Measurements from ENCODE around the gene SCYGR2.
"Not testable (repeated sequence)": the region's sequence is repeated elsewhere in the genome, so short reads cannot be mapped to it uniquely, and the experiment has no call there.

Gene SCYGR2, protein sequence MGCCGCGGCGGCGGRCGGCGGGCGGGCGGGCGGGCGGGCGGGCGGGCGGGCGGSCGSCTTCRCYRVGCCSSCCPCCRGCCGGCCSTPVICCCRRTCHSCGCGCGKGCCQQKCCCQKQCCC

DNA sequence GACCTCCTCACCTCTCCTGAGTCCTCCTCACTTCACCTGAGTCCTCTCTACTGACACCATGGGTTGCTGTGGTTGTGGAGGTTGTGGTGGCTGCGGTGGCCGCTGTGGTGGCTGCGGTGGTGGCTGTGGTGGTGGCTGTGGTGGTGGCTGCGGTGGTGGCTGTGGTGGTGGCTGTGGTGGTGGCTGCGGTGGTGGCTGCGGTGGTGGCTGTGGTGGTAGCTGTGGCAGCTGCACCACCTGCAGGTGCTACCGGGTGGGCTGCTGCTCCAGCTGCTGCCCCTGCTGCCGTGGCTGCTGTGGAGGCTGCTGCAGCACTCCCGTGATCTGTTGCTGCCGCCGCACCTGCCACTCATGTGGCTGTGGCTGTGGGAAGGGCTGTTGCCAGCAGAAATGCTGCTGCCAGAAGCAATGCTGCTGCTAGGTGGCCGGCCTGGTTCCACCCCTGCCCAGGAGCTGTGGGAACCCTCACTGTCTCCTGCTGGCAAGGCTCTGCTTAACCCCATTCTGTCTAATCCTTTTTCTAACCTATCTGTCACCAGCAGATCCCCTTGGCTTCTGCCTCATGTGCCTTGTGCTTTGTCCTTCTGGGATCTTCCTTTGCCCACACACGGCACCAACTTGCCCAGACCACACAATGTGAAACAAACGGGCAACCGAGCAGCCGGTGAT lies at the start of gene SCYGR2:
SCYGR2 (plus strand) TSS at position 59 of the 669 bp plus-strand sequence; CDS start at position 59, 0 bp downstream.
- not testable (repeated sequence) for DNase-seq

DNA sequence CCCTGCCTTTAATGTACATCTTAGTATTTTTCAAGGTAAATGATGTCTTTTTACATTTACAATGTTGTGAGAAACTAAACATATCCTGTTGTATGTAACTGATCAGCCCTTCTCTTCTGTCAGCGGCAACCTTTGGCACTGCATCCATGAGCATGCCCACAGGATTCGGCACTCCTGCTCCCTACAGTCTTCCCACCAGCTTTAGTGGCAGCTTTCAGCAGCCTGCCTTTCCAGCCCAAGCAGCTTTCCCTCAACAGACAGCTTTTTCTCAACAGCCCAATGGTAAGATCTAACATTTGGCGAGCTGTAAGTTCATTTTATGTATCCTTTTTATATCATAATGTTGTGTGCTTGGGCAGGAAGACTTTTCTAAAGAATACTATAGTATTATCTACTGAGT lies 46.9 kb upstream of the SCYGR2 start:
- no peak for DNase-seq

DNA sequence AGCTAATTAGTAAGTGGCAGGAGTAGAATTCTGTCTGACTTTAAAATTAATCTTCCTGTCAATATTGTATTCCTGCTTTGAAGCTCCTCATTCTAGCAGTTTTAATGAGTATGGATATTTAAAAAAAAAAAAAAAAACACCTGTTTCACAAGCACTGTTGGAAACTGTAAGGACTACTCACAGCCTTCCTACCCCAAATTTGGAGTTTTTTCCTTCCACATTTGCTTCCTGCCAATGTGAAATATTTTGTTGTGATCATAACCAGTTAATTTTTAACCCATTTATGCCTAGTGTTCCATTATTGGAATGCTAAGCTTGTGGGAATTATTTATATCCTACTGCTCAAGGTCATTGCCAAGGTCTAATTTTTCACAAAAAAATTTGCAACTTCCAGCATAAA lies 36.1 kb upstream of the SCYGR2 start:
- no peak for DNase-seq

DNA sequence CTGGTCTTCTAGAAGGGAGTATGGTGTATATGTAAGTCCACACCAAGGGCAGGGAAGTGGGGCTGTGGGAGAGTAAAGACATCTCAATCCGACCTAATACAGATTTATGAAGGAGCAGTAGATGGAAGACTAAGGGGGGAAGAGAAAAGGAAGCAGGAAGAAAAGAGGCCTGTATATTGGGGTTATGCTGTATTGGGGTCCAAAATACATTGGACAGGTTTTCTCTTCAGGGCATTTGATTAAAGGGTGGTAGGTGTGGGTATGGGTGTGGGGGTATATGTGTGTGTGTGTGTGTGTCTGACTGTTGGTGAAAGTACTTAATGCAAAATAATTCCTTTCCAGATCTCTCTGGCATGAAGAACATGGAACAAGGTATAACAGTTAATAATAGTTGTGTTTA lies 33.6 kb upstream of the SCYGR2 start:
- no peak for DNase-seq

DNA sequence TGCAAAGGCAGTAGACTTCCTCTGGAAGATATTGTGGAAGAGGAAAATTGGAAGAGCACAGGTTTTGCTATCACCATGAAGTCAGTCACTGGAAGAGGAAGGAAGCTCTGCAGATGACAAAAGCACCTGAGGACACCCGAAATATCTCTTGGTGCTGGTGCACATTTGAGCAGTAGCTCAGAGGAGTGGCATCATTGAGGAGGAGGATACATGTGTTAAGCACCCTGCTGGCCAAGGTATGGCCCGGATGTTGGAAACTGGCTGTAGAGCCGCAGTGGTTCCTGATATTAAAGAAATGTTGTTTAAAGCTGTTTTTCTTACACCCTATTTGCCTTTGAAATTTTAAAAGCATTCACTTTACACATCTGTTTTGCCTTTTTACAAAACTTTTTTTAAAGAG lies 32.7 kb upstream of the SCYGR2 start:
- DNase-seq: no peak

DNA sequence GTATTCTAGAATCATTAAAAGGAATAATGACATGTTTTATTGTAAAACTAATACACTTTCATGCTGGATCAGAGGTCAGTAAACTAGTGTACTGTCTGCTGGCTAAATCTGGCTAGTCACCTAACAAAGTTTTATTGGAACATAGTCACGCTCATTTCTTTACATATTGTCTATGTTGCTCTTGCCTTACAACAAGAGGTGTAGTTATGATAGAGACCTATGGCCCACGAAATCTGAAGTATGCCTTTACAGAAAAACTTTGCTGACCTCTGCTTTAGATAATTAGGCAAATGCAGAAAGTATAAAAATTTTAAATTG lies 29.9 kb upstream of the SCYGR2 start:
- DNase-seq: no peak

DNA sequence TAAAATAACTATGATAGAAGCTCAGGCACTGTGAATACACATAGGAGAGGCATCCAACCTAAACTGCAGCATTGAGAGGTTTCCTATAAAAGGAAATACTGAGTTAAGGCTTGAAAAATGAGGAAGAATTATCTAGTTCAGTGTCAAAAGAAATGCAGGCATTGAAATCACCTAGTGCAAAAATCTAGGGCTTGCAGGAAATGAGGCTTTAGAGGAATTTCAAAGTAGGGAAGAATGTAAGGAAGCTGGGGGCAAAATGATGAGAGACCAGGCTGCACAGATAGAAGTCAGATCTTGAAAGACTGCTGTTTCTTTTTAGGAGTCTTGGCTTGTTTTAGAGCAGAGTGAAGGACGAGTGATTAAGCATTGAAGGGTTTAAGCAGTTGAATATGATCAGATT lies 28.1 kb upstream of the SCYGR2 start:
- no peak for DNase-seq

DNA sequence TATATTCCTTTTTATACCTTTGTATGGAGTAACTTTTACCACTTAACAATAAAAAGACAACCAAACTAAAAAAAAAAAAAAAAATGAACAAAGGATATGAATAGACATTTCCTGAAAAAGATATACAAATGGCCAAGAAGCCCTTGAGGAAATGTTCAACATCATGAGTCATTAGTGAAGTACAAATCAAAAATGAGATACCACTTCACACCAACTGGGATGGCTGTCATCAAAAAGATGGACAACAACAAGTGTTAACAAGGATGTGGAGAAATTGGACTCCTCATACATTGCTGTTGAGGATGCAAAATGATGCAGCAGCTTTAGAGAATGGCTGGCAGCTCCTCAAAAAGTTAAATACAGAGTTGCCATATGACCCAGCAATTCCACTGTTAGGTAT lies 22.6 kb upstream of the SCYGR2 start:
- no peak for DNase-seq

DNA sequence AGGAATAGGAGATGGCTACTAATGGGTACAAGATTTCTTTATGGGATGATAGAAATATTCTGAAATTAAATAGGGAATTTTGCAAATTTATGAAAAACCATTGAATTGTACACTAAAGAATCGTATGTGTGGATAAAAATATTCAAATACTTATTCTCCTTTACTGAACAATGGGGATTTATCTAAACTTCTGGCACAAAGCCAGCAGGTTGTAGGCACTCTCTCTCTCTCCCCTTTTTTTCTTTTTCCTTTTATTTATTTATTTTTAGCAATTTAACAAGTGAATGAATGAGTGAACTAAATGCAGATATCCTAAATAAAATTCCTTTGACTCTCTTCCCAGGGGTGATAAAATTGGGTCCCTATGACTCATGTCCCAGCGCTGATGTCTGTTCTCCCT lies 21.9 kb upstream of the SCYGR2 start:
- no peak for DNase-seq

DNA sequence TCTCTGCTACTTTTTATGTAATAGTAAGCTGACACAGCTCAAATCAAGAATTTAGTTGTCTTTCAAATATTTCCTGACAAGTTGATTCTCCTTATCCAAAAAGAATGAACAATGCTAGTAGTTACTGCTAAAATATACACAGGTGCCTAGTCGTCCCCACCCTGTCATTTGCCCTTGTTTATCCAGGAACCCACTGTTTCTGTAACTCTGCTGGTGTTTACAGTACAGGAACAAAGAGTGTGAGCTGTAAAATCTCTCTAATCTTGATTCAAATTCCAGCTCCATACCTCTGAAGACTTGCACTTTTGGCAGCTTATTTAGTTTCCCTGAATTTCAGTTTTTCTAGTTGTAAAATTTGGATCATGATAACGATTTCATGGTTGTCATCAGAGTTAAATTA lies 21.1 kb upstream of the SCYGR2 start:
- DNase-seq: no peak

DNA sequence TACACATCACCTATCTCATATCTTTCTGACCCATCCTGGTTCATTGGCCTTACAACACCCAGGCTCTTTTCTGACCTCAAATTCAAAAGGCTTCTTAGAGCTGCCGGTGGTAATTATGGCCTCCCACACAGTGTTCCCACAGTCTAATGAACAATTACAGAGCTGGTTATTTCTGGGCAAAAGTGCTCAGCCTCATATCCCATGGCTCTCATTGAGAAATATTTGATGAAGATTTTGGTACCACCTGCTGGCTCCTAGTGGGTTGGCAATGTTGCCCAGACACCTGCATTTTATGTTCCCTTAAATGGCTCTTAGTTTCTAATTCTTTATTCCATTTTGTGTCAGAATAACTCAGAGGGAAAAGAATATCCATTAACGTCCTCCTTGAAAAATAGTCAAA lies 20.1 kb upstream of the SCYGR2 start:
- DNase-seq: no peak

DNA sequence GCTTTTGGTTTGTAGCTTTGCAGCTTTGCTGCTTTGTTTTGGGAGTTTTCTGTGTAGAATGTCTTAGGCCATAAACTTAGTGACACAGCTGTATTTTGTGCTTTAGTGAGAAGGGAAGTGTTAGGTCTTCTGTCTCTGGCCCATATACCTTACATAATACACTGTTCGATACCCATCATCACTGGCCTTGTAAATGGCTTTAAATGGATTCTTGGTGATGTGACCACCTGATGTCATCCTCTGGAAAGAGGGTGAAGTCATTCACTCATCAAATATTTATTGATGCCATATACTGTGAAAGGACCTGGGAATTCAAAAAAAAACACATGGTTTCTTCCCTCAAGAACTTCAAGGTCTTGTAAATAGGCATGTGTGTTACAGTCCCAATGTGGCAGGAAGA lies 18.9 kb upstream of the SCYGR2 start:
- DNase-seq: no peak

DNA sequence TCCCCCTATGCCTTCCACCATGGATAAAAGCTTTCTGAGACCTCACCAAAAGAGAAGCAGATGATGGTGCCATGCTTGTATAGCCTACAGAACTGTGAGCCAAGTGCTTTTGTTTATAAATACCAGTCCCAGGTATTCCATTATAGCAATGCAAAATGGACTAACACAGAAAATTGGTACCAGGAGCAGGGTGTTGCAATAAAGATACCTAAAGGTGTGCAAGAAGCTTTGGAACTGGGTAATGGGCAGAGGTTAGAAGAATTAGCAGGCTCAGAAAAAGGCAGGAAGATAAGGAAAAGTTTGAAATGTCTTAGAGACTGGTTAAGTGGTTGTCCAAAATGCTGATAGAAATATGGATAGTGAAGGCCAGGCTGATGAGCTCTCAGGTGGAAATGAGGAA lies 16.3 kb upstream of the SCYGR2 start:
- DNase-seq: no peak

DNA sequence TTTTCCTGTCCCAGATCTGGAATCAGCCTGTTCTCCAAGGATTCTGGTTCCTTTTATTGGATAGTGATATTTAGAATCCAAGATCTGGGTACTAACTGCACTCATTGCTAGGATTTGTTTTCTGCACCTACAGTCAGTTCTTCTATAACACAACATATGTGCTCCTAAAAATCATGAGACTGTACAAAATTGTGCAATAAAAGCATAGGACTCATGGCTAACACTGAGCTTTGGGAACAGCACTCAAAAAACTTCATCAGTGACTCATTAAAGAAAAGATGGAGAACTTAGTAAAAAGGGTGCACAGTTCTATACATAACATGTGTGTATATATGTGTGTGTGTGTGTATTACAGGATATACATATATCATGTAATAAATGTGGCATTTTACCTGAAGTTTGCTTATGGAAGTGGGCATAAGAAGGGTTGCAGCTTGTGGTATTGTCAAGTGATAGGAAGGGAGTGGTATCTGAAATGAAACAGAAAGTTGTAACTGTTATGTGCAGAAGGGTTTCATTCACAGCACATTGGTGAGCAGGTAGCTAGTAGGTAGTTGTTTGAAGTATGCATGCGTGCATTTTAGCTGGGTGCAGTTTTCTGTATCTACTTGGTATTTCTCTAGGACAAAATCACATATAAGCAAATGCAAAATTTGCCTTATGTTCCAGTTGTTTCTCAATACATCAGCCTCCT lies 5.9 kb upstream of the SCYGR2 start:
- DNase-seq: no peak

DNA sequence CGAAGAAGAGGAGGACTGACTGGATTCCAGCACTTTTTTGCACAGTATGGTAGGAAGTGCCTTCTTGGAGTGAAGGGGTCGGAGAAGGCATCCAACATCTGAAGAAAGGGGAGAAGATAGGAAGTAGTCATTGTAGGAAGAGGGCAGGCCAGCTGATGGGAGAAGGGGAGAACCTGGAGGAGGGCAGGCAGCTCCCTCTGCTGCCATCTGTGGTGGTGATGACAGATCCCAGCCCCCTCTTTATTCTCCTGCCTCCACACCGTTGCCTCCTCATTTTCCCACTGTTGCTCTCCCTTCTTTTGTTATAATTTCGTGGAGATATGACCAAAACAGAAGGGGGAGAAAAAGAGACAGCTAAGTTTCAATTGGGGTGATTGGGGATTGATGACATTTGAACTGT lies 2.9 kb upstream of the SCYGR2 start:
- DNase-seq: no peak

DNA sequence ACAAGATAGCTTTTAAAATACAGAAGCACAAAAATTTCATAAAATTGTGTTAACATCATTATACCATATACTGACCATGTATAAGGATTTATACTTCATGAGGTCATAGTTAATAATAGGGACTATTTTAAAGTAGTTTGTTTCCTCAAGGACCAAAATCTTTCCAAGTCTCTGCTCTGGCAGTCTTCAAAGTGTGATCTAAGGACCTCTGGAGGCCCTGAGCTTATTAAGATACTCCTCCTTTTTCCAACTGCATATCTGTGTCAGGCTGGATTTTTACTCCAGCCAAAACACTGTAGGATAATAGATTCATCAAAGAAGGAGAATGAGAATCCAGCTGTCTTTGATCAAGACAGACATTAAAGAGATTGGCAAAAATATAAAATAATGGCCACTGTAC lies 1.7 kb upstream of the SCYGR2 start:
- DNase-seq: no peak

DNA sequence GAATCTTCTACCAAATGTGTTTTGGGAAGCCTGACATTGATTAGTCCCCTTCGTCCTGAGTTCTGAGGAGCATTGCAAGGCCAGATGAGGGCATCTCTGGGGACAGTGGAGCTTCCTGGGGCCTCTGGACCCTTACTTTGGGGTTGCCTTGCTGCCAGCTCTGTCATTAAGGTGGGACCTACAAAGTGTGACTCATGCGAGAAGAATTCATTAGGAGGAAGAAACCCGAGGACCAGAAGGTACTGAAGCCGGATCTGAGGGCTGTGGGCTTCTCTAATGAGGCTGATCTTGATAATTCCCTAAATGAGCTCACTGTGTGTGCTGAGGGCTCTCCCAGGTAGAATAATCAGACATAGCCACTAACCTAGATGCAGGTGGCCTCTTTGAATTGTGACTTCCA lies 695 bp upstream of the SCYGR2 start:
- DNase-seq: no peak

DNA sequence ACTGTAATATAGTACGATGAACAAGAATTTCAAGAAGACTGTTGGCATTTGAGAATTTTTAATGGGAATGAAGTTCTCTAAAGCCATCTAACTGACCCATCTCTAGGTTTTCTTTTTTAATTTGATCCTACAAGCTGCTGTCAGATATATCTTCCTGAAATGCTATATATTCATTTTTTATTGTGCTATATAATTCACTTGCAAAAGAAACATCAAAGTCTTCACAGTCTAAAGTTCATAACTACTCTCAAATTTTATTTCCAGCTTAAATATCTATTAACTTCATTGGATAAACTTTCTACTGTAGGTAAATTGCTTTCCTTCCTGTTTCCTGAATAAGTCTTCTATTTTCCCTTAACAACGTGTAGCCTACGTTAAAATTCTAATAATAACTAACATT lies 3.7 kb downstream of the SCYGR2 start:
- no peak for DNase-seq

DNA sequence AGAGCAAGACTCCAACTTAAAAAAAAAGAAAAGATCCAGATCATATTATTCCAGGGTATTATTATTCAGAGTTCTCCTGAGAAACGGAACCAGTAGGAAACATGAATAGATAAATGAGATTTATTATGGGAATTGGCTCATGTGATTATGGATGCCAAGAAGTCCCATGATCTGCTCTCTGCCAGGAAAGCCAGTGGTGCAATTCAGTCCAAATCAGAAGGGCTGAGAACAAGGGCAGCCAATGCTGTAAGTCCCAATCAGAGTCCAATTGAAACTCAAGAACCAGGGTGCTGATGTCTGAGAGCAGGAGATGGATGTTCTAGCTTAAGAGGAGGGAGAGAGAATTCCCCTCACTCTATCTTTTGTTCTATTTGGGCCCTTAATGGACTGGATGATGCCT lies 7.8 kb downstream of the SCYGR2 start:
- no peak for DNase-seq

DNA sequence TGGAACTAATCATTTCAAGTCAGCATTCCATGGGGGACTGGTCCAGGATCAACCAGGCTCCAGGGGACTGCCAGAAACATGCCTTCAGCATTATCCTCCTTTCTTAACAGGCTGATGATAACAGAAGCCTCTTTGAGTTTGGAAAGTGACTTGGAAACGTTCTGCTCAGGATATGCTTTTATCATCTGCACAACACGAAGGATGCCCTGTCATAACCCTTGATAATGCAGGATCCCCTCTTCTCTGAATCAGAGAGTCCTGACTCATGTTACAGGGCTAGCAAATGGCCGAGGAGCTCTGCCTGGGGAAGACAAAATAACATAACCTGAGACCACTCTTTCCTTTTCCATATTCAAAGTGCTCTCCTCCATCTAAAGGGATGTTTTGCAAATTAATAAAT lies 9.2 kb downstream of the SCYGR2 start:
- no peak for DNase-seq

DNA sequence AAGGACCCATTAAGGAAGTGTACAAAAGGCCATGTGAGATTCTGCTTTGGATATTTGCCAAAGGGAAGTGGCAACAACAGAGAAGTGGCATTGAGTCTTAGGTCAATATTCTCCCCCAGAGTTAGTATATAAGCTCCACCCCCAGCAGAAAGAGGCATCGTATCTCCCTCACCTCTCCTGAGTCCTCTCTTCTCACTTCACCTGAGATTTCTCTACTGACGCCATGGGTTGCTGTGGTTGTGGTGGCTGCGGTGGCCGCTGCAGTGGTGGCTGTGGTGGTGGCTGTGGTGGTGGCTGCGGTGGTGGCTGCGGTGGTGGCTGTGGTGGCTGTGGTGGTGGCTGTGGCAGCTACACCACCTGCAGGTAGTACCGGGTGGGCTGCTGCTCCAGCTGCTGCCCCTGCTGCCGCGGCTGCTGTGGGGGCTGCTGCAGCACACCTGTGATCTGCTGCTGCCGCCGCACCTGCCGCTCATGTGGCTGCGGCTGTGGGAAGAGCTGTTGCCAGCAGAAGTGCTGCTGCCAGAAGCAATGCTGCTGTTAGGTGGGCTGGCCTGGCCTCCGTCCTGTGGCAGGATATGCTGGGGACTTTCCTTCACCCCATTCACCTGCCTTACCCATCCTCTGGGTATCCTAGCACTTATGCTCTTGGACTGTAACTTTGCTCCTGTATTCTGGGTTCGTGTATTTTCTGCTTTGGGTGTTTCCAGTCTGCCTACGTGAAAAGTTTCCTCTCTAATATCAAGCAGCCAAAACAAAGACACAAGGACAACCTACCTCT lies 10.1 kb downstream of the SCYGR2 start:
- DNase-seq: no peak

DNA sequence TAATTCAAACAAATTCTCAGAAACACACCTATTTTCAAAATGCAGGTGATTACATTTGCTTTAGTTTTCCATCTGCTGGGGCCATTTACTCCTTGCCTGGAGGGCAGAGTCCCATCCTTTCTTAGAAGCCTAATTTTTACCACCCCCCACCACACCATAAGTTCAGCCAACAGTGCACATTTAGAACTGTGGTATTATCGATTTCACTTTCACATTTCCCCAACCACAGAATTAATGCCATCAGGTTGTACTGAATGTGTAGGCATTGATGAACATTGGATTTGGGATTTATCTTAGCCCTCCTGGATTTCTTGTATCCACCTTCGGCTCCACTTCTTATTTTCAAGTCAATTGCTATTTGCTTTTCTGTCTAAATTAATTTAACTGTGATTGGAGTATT lies 11.4 kb downstream of the SCYGR2 start:
- DNase-seq: no peak

DNA sequence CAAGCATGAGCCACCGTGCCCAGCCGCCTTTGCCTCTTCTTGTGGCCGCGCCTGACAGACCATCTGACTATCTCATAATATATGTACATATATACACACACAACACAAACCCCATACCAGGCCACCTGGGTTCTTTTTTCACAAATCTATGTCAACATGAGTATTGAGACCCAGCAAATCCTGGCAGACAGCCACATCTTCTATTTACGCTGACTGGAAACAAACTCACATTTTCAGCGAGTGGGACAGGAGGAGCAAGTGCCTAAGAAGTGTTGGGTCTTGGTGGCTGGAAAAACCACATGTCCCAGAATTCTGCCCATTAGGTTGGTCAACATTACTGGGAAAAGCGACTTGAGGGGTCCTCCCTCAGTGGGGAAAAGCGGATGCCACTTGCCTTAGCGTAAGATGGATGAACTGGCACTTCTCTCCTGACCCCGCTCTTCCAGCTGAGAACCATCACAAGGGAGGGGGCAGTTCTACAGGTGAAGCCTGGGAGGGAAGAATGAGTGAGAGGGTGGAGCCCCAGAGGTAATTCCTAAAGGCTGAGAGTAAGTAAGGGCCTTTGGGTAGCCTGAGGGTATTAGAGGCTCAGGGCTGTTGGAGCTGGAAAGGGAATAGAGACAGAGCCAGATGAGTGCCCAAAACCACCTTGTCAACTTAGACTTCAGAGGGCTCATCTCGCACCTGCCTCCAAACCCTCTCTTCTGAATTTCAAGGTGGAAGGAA lies 14.0 kb downstream of the SCYGR2 start:
- DNase-seq: no peak

DNA sequence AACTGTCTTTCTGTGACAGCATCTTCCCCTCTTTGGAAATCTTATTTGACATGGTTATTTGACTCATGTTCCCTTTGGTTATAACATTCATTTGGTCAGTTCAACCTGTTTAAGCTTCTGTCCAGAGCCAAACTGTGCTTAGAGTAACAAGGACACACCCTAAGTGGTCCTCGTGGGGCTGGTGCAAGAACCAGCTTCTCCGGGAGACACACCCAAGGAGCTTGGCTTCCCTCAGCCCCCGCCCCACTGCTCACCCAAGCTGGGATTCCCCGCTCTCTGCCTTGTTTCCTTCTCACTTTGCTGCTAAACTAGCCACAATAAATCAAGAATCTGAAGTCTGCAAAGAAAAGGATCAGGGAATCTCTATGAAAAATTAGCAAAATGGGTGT lies 14.6 kb downstream of the SCYGR2 start:
- DNase-seq: no peak
